GM21390 (cell line): ENCODE results near the gene CALB2.

Source experiments
- ATAC-seq: cut with Tn5 transposase; IDR thresholded peaks from one replicate; pipeline ENCODE4 v1.9.1; 2021; ENCODE audit not compliant: unreplicated experiment

CALB2 gene

GRCh38 chr16:71426069-71426879 is 67.8 kb downstream of the CALB2 start:
- ATAC-seq = peak; percentile 70

GRCh38 chr16:71426880-71427615 is 68.5 kb downstream of the CALB2 start:
- ATAC-seq = no peak

- no peak for ATAC-seq
These were observed 69.9 kb downstream of the CALB2 start for GRCh38 chr16:71428385-71428784.

GRCh38 chr16:71428883-71429282 is 70.4 kb downstream of the CALB2 start:
- no peak for ATAC-seq

GRCh38 chr16:71429581-71429980 is 71.1 kb downstream of the CALB2 start:
- no peak for ATAC-seq

GRCh38 chr16:71430744-71431143 is 72.2 kb downstream of the CALB2 start:
- no peak for ATAC-seq

- ATAC-seq = no peak
These were observed 72.7 kb downstream of the CALB2 start for GRCh38 chr16:71431176-71431575.

- no peak for ATAC-seq
These were observed 73.5 kb downstream of the CALB2 start for GRCh38 chr16:71431991-71432390.

GRCh38 chr16:71432906-71433305 is 74.4 kb downstream of the CALB2 start:
- no peak for ATAC-seq

- no peak for ATAC-seq
These were observed 78.0 kb downstream of the CALB2 start for GRCh38 chr16:71436473-71436872.

GRCh38 chr16:71439523-71439922 is 81.0 kb downstream of the CALB2 start:
- no peak for ATAC-seq
